Measurements from ENCODE around the gene GALNT2.

GALNT2 gene

DNA sequence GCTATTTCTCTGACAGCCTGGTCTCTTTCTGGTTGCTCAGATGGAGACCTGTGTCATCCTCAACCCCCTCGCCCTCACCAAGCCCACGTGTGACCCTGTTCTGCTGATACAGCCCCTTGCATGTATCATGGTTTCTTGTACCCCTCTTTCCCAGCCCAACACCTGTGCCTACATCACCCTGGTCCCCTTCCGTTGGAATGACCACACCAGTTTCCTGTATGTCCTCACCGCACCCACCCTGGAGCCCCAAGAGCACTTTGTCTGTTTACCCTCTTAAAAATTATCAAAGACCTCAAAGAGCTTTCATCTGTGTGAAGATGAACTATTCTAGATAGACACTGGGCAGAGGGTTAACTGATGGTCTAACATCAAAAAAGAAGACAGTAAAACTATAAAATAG is 179.5 kb downstream of the GALNT2 start:
- peaks cover 2% of the 10 kb centered on the region for H3K79me1 ChIP-seq (ENCODE audit: low read depth, low read length)
- no peak overlapping the region for H2BK12ac ChIP-seq (ENCODE audit: low read length)
- no peak overlapping the region for H2BK15ac ChIP-seq (ENCODE audit: low read length)
- no peak overlapping the region for H3K4me3 ChIP-seq (ENCODE audit: low read length in 2 of 2)
- H3K4me2 ChIP-seq (ENCODE audit: insufficient read depth, low read length, poor library complexity, severe bottlenecking) = no peak overlapping the region
- H4K91ac ChIP-seq (ENCODE audit: low read depth, low read length, poor library complexity) = no peak overlapping the region
- no peak overlapping the region for H2BK120ac ChIP-seq (ENCODE audit: low read depth, low read length)
- peaks cover 2 to 67% of the 10 kb centered on the region in 2 donors for H3K36me3 ChIP-seq (replicated peaks in 1 of 2; ENCODE audit: control insufficient read depth in 2 of 2, insufficient read depth in 2 of 2, low read length in 2 of 2)
- no CpG with 5 or more reads among the region's 4 CpGs for WGBS, 2 donors (ENCODE audit: extremely low coverage in 2 of 2, insufficient read length in 2 of 2, insufficient replicate concordance in 1 of 2)
- H3K9me3 ChIP-seq (replicated peaks in 1 of 2; ENCODE audit: control insufficient read depth in 2 of 2, insufficient read depth in 1 of 2, low read depth in 1 of 2, low read length in 2 of 2) = no peaks in the 10 kb centered on the region
- no peak overlapping the region for H3K18ac ChIP-seq (ENCODE audit: low read length)
- H2AK5ac ChIP-seq (ENCODE audit: low read depth, low read length) = no peak overlapping the region
- no peak overlapping the region for H3K14ac ChIP-seq (ENCODE audit: low read length)
- no peak for DNase-seq (ENCODE audit: low spot score)
- H3K27me3 ChIP-seq (ENCODE audit: control insufficient read depth in 3 of 3, insufficient read depth in 3 of 3, low read depth in 1 of 3, low read length in 3 of 3) = no peaks in the 10 kb centered on the region
- no peak overlapping the region for H4K8ac ChIP-seq (ENCODE audit: low read depth, low read length)
- H2BK5ac ChIP-seq (ENCODE audit: low read length) = no peak overlapping the region
- H3K23ac ChIP-seq (ENCODE audit: low read depth, low read length, poor library complexity) = no peak overlapping the region
- H3K4me1 ChIP-seq (ENCODE audit: control insufficient read depth in 2 of 2, insufficient read depth in 1 of 2, low read depth in 1 of 2, low read length in 2 of 2) = peaks cover 0 to 9% of the 10 kb centered on the region in 2 donors
- no peak overlapping the region for H3K27ac ChIP-seq (replicated peaks; ENCODE audit: low read length)
- no peak overlapping the region for H2AFZ ChIP-seq (ENCODE audit: low read length)
- no peak overlapping the region for H3K9ac ChIP-seq (ENCODE audit: low read depth, low read length, poor library complexity)
- H3K4ac ChIP-seq (ENCODE audit: low read length) = no peak overlapping the region

DNA sequence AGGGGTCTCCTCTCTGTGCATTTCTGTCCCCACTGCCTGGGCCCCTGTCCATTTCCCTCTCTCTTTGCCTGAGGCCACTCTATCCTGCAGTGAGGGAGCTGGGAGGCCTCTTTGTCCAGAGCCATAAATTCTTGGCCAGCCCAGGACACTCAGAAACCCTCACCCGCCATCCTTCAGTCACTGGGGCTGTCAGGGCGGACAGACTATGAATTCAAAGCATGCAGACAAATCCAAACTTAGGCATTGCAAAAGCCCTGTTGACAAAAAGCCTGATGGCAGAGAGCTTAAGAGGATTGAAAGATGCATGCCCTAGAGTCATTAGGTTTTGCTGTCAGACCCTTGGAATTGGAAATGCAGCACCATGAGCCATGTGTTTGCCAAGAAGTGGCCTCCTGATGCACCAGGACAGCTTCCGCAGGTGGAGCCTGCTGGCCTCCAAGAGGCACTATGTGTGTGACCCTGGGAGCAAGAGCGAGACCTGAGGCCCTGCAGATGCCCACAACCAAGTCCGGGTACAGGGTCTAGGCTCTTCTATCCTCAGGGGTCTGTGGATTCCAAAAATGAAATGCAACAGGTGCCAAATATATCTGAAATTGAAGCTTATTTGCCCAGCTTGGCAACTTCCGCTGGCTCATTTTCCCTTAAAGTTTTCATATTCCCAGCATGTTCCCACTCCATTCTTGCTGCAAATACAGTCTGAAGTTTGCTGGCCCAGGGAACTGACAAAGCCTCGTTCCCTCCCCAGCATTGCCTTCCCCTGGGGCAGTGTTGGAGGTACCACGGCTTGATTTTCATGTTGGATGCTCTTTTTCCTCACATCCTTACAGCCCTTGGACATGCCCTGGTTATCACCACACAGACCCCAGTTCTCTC is 181.2 kb downstream of the GALNT2 start:
- Histone ChIP-seq H3K18ac (ENCODE audit: low read length) (no peak overlapping the region), H2BK15ac (ENCODE audit: low read length) (no peak overlapping the region), H3K4ac (ENCODE audit: low read length) (no peak overlapping the region), H3K27ac (replicated peaks; ENCODE audit: low read length) (no peak overlapping the region), H2AK5ac (ENCODE audit: low read depth, low read length) (no peak overlapping the region), H2AFZ (ENCODE audit: low read length) (no peak overlapping the region), H3K9me3 (replicated peaks in 1 of 2; ENCODE audit: control insufficient read depth in 2 of 2, insufficient read depth in 1 of 2, low read depth in 1 of 2, low read length in 2 of 2) (peaks cover 0 to 2% of the 10 kb centered on the region in 2 donors), H2BK5ac (ENCODE audit: low read length) (no peak overlapping the region), H3K36me3 (replicated peaks in 1 of 2; ENCODE audit: control insufficient read depth in 2 of 2, insufficient read depth in 2 of 2, low read length in 2 of 2) (peaks cover 2 to 67% of the 10 kb centered on the region in 2 donors), H4K8ac (ENCODE audit: low read depth, low read length) (no peak overlapping the region), H2BK120ac (ENCODE audit: low read depth, low read length) (no peak overlapping the region), H4K91ac (ENCODE audit: low read depth, low read length, poor library complexity) (no peak overlapping the region), H2BK12ac (ENCODE audit: low read length) (no peak overlapping the region), H3K27me3 (ENCODE audit: control insufficient read depth in 3 of 3, insufficient read depth in 3 of 3, low read depth in 1 of 3, low read length in 3 of 3) (no peaks in the 10 kb centered on the region), H3K23ac (ENCODE audit: low read depth, low read length, poor library complexity) (no peak overlapping the region), H3K14ac (ENCODE audit: low read length) (no peak overlapping the region), H3K79me1 (ENCODE audit: low read depth, low read length) (peaks cover 2% of the 10 kb centered on the region), H3K4me3 (ENCODE audit: low read length in 2 of 2) (no peak overlapping the region), H3K4me2 (ENCODE audit: insufficient read depth, low read length, poor library complexity, severe bottlenecking) (no peak overlapping the region), H3K9ac (ENCODE audit: low read depth, low read length, poor library complexity) (no peak overlapping the region), H3K4me1 (ENCODE audit: control insufficient read depth in 2 of 2, insufficient read depth in 1 of 2, low read depth in 1 of 2, low read length in 2 of 2) (peaks cover 0 to 14% of the 10 kb centered on the region in 2 donors)
- no CpG with 5 or more reads among the region's 8 CpGs for WGBS, 2 donors (ENCODE audit: extremely low coverage in 2 of 2, insufficient read length in 2 of 2, insufficient replicate concordance in 1 of 2)
- no peak for DNase-seq (ENCODE audit: low spot score)

- no peak overlapping the region for H3K9ac ChIP-seq (ENCODE audit: low read depth, low read length, poor library complexity)
- no peak overlapping the region for H3K18ac ChIP-seq (ENCODE audit: low read length)
- peaks cover 2 to 64% of the 10 kb centered on the region in 2 donors for H3K36me3 ChIP-seq (replicated peaks in 1 of 2; ENCODE audit: control insufficient read depth in 2 of 2, insufficient read depth in 2 of 2, low read length in 2 of 2)
- H2AK5ac ChIP-seq (ENCODE audit: low read depth, low read length) = no peak overlapping the region
- H3K4me3 ChIP-seq (ENCODE audit: low read length in 2 of 2) = no peak overlapping the region
- H3K4me1 ChIP-seq (ENCODE audit: control insufficient read depth in 2 of 2, insufficient read depth in 1 of 2, low read depth in 1 of 2, low read length in 2 of 2) = peaks cover 0 to 14% of the 10 kb centered on the region in 2 donors
- no peak overlapping the region for H2AFZ ChIP-seq (ENCODE audit: low read length)
- no CpG with 5 or more reads among the region's 7 CpGs for WGBS, 2 donors (ENCODE audit: extremely low coverage in 2 of 2, insufficient read length in 2 of 2, insufficient replicate concordance in 1 of 2)
- no peak overlapping the region for H2BK12ac ChIP-seq (ENCODE audit: low read length)
- H3K14ac ChIP-seq (ENCODE audit: low read length) = no peak overlapping the region
- peaks cover 0 to 2% of the 10 kb centered on the region in 2 donors for H3K9me3 ChIP-seq (replicated peaks in 1 of 2; ENCODE audit: control insufficient read depth in 2 of 2, insufficient read depth in 1 of 2, low read depth in 1 of 2, low read length in 2 of 2)
- H3K23ac ChIP-seq (ENCODE audit: low read depth, low read length, poor library complexity) = no peak overlapping the region
- no peak overlapping the region for H3K4ac ChIP-seq (ENCODE audit: low read length)
- H3K79me1 ChIP-seq (ENCODE audit: low read depth, low read length) = peaks cover 2% of the 10 kb centered on the region
- no peaks in the 10 kb centered on the region for H3K27me3 ChIP-seq (ENCODE audit: control insufficient read depth in 3 of 3, insufficient read depth in 3 of 3, low read depth in 1 of 3, low read length in 3 of 3)
- no peak overlapping the region for H2BK5ac ChIP-seq (ENCODE audit: low read length)
- H4K91ac ChIP-seq (ENCODE audit: low read depth, low read length, poor library complexity) = no peak overlapping the region
- no peak overlapping the region for H2BK15ac ChIP-seq (ENCODE audit: low read length)
- H3K4me2 ChIP-seq (ENCODE audit: insufficient read depth, low read length, poor library complexity, severe bottlenecking) = no peak overlapping the region
- DNase-seq (ENCODE audit: low spot score) = no peak
- H2BK120ac ChIP-seq (ENCODE audit: low read depth, low read length) = no peak overlapping the region
- no peak overlapping the region for H3K27ac ChIP-seq (replicated peaks; ENCODE audit: low read length)
- H4K8ac ChIP-seq (ENCODE audit: low read depth, low read length) = no peak overlapping the region
Observed at GRCh38 chr1:230248889-230249270, 181.8 kb downstream of the GALNT2 start.

DNA sequence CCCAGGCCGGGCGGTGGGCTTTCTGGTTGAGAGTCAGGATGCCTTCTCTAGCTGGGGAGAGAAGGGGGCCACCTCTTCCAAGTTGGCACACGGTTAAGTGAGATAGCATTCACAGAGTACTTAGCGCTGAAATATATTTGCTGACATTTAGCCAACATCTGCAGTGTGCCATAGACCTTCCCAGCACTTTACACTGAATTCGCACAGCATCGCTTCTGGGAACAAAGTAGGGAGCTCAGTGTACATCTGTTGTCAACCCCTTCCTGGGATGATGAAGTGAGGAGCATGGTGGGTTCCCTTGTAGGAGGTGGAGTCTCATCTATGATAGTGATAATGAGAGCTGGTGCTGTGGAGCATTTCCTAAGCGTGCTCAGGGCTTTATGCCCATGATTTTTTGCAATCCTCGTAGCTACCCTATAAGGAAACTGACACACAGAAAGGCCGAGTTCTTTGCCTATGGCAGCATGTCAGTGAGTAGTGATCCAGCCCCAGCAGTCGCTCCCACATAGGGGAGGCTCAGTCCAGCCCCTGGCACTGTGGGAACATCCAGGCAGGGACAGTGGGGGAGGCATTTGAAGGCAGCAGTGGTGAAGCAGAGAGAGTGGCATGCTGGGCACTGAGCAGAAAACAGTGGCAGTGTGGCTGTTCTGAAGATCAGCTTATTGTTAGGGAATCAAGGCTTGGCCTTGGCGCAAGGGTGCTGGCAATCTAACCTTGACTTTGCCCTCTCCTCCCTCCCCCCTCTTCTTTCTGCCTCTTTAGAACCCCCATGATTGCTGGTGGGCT is 182.8 kb downstream of the GALNT2 start:
- Histone ChIP-seq H2BK15ac (ENCODE audit: low read length) (no peak overlapping the region), H2BK5ac (ENCODE audit: low read length) (no peak overlapping the region), H2AK5ac (ENCODE audit: low read depth, low read length) (no peak overlapping the region), H3K9me3 (replicated peaks in 1 of 2; ENCODE audit: control insufficient read depth in 2 of 2, insufficient read depth in 1 of 2, low read depth in 1 of 2, low read length in 2 of 2) (peaks cover 0 to 2% of the 10 kb centered on the region in 2 donors), H3K27ac (replicated peaks; ENCODE audit: low read length) (no peak overlapping the region), H3K27me3 (ENCODE audit: control insufficient read depth in 3 of 3, insufficient read depth in 3 of 3, low read depth in 1 of 3, low read length in 3 of 3) (no peaks in the 10 kb centered on the region), H2AFZ (ENCODE audit: low read length) (no peak overlapping the region), H3K14ac (ENCODE audit: low read length) (no peak overlapping the region), H4K91ac (ENCODE audit: low read depth, low read length, poor library complexity) (no peak overlapping the region), H3K4me1 (ENCODE audit: control insufficient read depth in 2 of 2, insufficient read depth in 1 of 2, low read depth in 1 of 2, low read length in 2 of 2) (peaks cover 0 to 14% of the 10 kb centered on the region in 2 donors), H3K4me3 (ENCODE audit: low read length in 2 of 2) (no peak overlapping the region), H4K8ac (ENCODE audit: low read depth, low read length) (no peak overlapping the region), H3K18ac (ENCODE audit: low read length) (peak overlapping the region; percentile 49), H2BK12ac (ENCODE audit: low read length) (no peak overlapping the region), H2BK120ac (ENCODE audit: low read depth, low read length) (no peak overlapping the region), H3K9ac (ENCODE audit: low read depth, low read length, poor library complexity) (peak overlapping the region; percentile 5), H3K36me3 (replicated peaks in 1 of 2; ENCODE audit: control insufficient read depth in 2 of 2, insufficient read depth in 2 of 2, low read length in 2 of 2) (peaks cover 5 to 70% of the 10 kb centered on the region in 2 donors), H3K79me1 (ENCODE audit: low read depth, low read length) (peaks cover 2% of the 10 kb centered on the region), H3K23ac (ENCODE audit: low read depth, low read length, poor library complexity) (no peak overlapping the region), H3K4me2 (ENCODE audit: insufficient read depth, low read length, poor library complexity, severe bottlenecking) (no peak overlapping the region), H3K4ac (ENCODE audit: low read length) (no peak overlapping the region)
- WGBS, 2 donors (ENCODE audit: extremely low coverage in 2 of 2, insufficient read length in 2 of 2, insufficient replicate concordance in 1 of 2) = no CpG with 5 or more reads among the region's 11 CpGs
- no peak for DNase-seq (ENCODE audit: low spot score)

Data from neuronal stem cell (in vitro differentiated cells).